Measurements from ENCODE around the gene PCSK2. TPM values are rescaled to one million over a fixed set of nuclear protein-coding genes. Genes with fewer than 3 reads are reported as not detected.

PCSK2 gene
- total RNA-seq, 1 experiment from 2014 or later, result not detected

- DNase-seq (ENCODE audit: low spot score), result peak; percentile 10
- in situ Hi-C loops (cut with HindIII; ENCODE audit: low sequenced_read_pairs), result no loop called here
Observed at GRCh38 chr20:17229256-17229655, 2.4 kb downstream of the PCSK2 start.

GRCh38 chr20:17233626-17234025, 6.8 kb downstream of the PCSK2 start:
- no peak for DNase-seq (ENCODE audit: low spot score)
- in situ Hi-C loops (cut with HindIII; ENCODE audit: low sequenced_read_pairs), result no loop called here

- in situ Hi-C loops (cut with HindIII; ENCODE audit: low sequenced_read_pairs), result no loop called here
- no peak for DNase-seq (ENCODE audit: low spot score)
Observed at GRCh38 chr20:17236766-17237165, 9.9 kb downstream of the PCSK2 start.

- in situ Hi-C loops (cut with HindIII; ENCODE audit: low sequenced_read_pairs), result no loop called here
- no peak for DNase-seq (ENCODE audit: low spot score)
Observed at GRCh38 chr20:17248224-17248623, 21.4 kb downstream of the PCSK2 start.

GRCh38 chr20:17262786-17263185, 35.9 kb downstream of the PCSK2 start:
- in situ Hi-C loops (cut with HindIII; ENCODE audit: low sequenced_read_pairs), result no loop called here
- DNase-seq (ENCODE audit: low spot score), result no peak

- no peak for DNase-seq (ENCODE audit: low spot score)
- in situ Hi-C loops (cut with HindIII; ENCODE audit: low sequenced_read_pairs), result no loop called here
Observed at GRCh38 chr20:17273717-17274116, 46.9 kb downstream of the PCSK2 start.

- DNase-seq (ENCODE audit: low spot score), result no peak
- in situ Hi-C loops (cut with HindIII; ENCODE audit: low sequenced_read_pairs), result no loop called here
Observed at GRCh38 chr20:17276101-17276500, 49.3 kb downstream of the PCSK2 start.

GRCh38 chr20:17281478-17281877, 54.6 kb downstream of the PCSK2 start:
- peak; percentile 21 for DNase-seq (ENCODE audit: low spot score)
- in situ Hi-C loops (cut with HindIII; ENCODE audit: low sequenced_read_pairs), result no loop called here

- in situ Hi-C loops (cut with HindIII; ENCODE audit: low sequenced_read_pairs), result no loop called here
- DNase-seq (ENCODE audit: low spot score), result no peak
Observed at GRCh38 chr20:17282501-17282900, 55.7 kb downstream of the PCSK2 start.

GRCh38 chr20:17287503-17287902, 60.7 kb downstream of the PCSK2 start:
- in situ Hi-C loops (cut with HindIII; ENCODE audit: low sequenced_read_pairs), result no loop called here
- DNase-seq (ENCODE audit: low spot score), result no peak

- no peak for DNase-seq (ENCODE audit: low spot score)
- in situ Hi-C loops (cut with HindIII; ENCODE audit: low sequenced_read_pairs), result no loop called here
Observed at GRCh38 chr20:17287998-17288397, 61.2 kb downstream of the PCSK2 start.

GRCh38 chr20:17295151-17295726, 68.4 kb downstream of the PCSK2 start:
- in situ Hi-C loops (cut with HindIII; ENCODE audit: low sequenced_read_pairs), result no loop called here
- DNase-seq (ENCODE audit: low spot score), result peak; percentile 52

GRCh38 chr20:17295991-17296390, 69.2 kb downstream of the PCSK2 start:
- DNase-seq (ENCODE audit: low spot score), result peak; percentile 63
- in situ Hi-C loops (cut with HindIII; ENCODE audit: low sequenced_read_pairs), result no loop called here

- in situ Hi-C loops (cut with HindIII; ENCODE audit: low sequenced_read_pairs), result no loop called here
- no peak for DNase-seq (ENCODE audit: low spot score)
Observed at GRCh38 chr20:17298171-17298570, 71.3 kb downstream of the PCSK2 start.

- no peak for DNase-seq (ENCODE audit: low spot score)
- in situ Hi-C loops (cut with HindIII; ENCODE audit: low sequenced_read_pairs), result no loop called here
Observed at GRCh38 chr20:17298751-17299150, 71.9 kb downstream of the PCSK2 start.

GRCh38 chr20:17300113-17300512, 73.3 kb downstream of the PCSK2 start:
- DNase-seq (ENCODE audit: low spot score), result no peak
- in situ Hi-C loops (cut with HindIII; ENCODE audit: low sequenced_read_pairs), result no loop called here

GRCh38 chr20:17304774-17305173, 77.9 kb downstream of the PCSK2 start:
- no peak for DNase-seq (ENCODE audit: low spot score)
- in situ Hi-C loops (cut with HindIII; ENCODE audit: low sequenced_read_pairs), result no loop called here

GRCh38 chr20:17306427-17306826, 79.6 kb downstream of the PCSK2 start:
- no peak for DNase-seq (ENCODE audit: low spot score)
- in situ Hi-C loops (cut with HindIII; ENCODE audit: low sequenced_read_pairs), result no loop called here

- no peak for DNase-seq (ENCODE audit: low spot score)
Observed at GRCh38 chr20:17314264-17314663, 87.4 kb downstream of the PCSK2 start.

GRCh38 chr20:17315407-17316231, 88.8 kb downstream of the PCSK2 start:
- DNase-seq (ENCODE audit: low spot score), result peak; percentile 55
- in situ Hi-C loops (cut with HindIII; ENCODE audit: low sequenced_read_pairs), result no loop called here

More at GRCh38 chr20:17314264-17314663, 87.4 kb downstream of the PCSK2 start:
- in situ Hi-C loops (cut with HindIII; ENCODE audit: low sequenced_read_pairs), result no loop called here
